Endodermal cell (in vitro differentiated cells): ENCODE measurements around the gene SLC24A3. TPM values are rescaled to one million over a fixed set of nuclear protein-coding genes. Genes with fewer than 3 reads are reported as not detected.

Experiments used
- DNase-seq: peaks from one replicate; pipeline ENCODE4 v3.0.0-alpha.2; 2017
- H3K27ac ChIP-seq: 2 replicates; pipeline ENCODE4 v1.5.1; 2013; ENCODE audit warnings: mild to moderate bottlenecking, low read depth, low read length, moderate library complexity
- H3K27me3 ChIP-seq: 2 replicates; pipeline ENCODE4 v1.6.1; 2013; ENCODE audit warnings: mild to moderate bottlenecking, low read length, moderate library complexity; ENCODE audit not compliant: insufficient read depth, control insufficient read depth, poor library complexity, severe bottlenecking
- H3K36me3 ChIP-seq: 2 replicates; pipeline ENCODE4 v1.7.0; 2013; ENCODE audit warnings: mild to moderate bottlenecking, low read length, moderate library complexity; ENCODE audit not compliant: control insufficient read depth, insufficient read depth
- H3K4me1 ChIP-seq: one replicate; pipeline ENCODE4 v1.7.0; 2013; ENCODE audit warnings: low read length; ENCODE audit not compliant: control insufficient read depth, insufficient read depth
- H3K4me3 ChIP-seq: 2 replicates; pipeline ENCODE4 v1.5.1; 2013; ENCODE audit warnings: mild to moderate bottlenecking, low read length, moderate library complexity
- H3K9ac ChIP-seq: 2 replicates; pipeline ENCODE4 v1.6.1; 2013; ENCODE audit warnings: mild to moderate bottlenecking, low read length, moderate library complexity; ENCODE audit not compliant: poor library complexity, severe bottlenecking; ENCODE audit errors: extremely low read depth
- H3K9me3 ChIP-seq: 2 replicates; pipeline ENCODE4 v1.6.1; 2013; ENCODE audit warnings: mild to moderate bottlenecking, low read length, moderate library complexity; ENCODE audit not compliant: control insufficient read depth
- H3K27ac Mint-ChIP-seq: 2 replicates; pipeline ENCODE4 v1.8.0; 2020; ENCODE audit warnings: mixed read lengths
- H3K27me3 Mint-ChIP-seq: 2 replicates; pipeline ENCODE4 v1.8.0; 2021; ENCODE audit warnings: mild to moderate bottlenecking, mixed read lengths; ENCODE audit not compliant: insufficient read depth
- H3K36me3 Mint-ChIP-seq: 2 replicates; pipeline ENCODE4 v1.8.0; 2020; ENCODE audit warnings: low read depth, mixed read lengths
- H3K4me1 Mint-ChIP-seq: 2 replicates; pipeline ENCODE4 v1.8.0; 2020; ENCODE audit warnings: mixed read lengths
- H3K4me3 Mint-ChIP-seq: 2 replicates; pipeline ENCODE4 v1.8.0; 2020; ENCODE audit warnings: mild to moderate bottlenecking, moderate library complexity, mixed read lengths
- H3K9me3 Mint-ChIP-seq: 2 replicates; pipeline ENCODE4 v1.8.0; 2020; ENCODE audit warnings: mild to moderate bottlenecking, mixed read lengths
- WGBS, 2 experiments: methylation state at CpG; one replicate each; pipeline versions ENCODE4 v1.1.5 to v1.1.7; 2013; ENCODE audit warnings: missing lambda C conversion rate in 2 of 2, mixed read lengths in 1 of 2; ENCODE audit not compliant: insufficient coverage in 1 of 2, insufficient read length in 1 of 2; 5-methylcytosine and 5-hydroxymethylcytosine counted together
- total RNA-seq, 2 donors: library from RNA; stranded (reverse); fragmentation: NEBNext Ultra II Directional in 1 of 2; extraction: Animal tissue kit (Norgen Biotek cat#: 25700) in 1 of 2; gene quantifications; 2 replicates in 1 of 2; 3 replicates in 1 of 2; pipeline ENCODE4 v1.2.1, GENCODE V29; 2021
- TF ChIP-seq, protein P1 (sequence below): fragments of 200-600 bp; sonication (generic); conservative IDR thresholded peaks from 2 replicates; pipeline ENCODE4 v1.5.0; 2021; ENCODE audit warnings: antibody characterized with exemption, mild to moderate bottlenecking

SLC24A3 gene
- total RNA-seq, 2 donors from 2014 or later = 1.5 to 1.8 TPM

DNA sequence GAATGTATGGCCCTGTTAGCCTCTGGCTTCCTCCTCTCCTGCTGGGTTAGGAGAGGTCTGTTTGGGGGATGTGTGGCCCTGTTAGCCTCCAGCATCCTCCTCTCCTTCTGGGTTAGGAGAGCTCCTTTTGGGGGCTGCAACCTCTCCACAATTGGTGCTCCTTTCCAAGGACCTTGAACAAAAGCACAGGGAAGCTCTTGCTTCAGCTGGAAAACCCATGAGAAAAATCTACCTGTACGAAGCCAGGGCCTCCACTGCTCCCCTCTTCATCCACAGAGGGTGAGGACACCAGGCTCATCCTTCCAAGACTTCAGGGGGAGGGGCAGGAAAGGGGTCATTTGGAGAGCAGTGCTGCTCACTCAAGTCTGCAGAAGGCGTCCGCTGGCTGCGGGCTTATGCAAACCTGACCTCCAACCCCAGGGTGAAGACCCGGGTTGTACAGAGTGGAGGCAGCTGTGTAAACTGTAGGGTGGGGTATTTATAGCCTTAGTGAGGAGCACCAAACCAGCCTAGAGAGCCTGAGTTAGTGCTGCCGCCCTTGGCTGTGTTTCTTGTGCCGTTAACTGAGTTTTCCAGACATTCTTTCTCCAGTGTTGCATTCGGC lies 62.1 kb downstream of the SLC24A3 start:
- H3K4me3 ChIP-seq = no peak overlapping the region
- peaks cover 7% of the 10 kb centered on the region for H3K4me1 ChIP-seq
- H3K27me3 ChIP-seq = no peaks in the 10 kb centered on the region
- no peak overlapping the region for H3K9ac ChIP-seq
- Mint-ChIP-seq H3K27me3 (no peaks in the 10 kb centered on the region), H3K36me3 (no peaks in the 10 kb centered on the region), H3K4me3 (no peak overlapping the region), H3K9me3 (no peaks in the 10 kb centered on the region), H3K4me1 (peaks cover 10% of the 10 kb centered on the region), H3K27ac (no peak overlapping the region)
- TF ChIP-seq, protein P1, sequence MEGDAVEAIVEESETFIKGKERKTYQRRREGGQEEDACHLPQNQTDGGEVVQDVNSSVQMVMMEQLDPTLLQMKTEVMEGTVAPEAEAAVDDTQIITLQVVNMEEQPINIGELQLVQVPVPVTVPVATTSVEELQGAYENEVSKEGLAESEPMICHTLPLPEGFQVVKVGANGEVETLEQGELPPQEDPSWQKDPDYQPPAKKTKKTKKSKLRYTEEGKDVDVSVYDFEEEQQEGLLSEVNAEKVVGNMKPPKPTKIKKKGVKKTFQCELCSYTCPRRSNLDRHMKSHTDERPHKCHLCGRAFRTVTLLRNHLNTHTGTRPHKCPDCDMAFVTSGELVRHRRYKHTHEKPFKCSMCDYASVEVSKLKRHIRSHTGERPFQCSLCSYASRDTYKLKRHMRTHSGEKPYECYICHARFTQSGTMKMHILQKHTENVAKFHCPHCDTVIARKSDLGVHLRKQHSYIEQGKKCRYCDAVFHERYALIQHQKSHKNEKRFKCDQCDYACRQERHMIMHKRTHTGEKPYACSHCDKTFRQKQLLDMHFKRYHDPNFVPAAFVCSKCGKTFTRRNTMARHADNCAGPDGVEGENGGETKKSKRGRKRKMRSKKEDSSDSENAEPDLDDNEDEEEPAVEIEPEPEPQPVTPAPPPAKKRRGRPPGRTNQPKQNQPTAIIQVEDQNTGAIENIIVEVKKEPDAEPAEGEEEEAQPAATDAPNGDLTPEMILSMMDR = no peak
- no peaks in the 10 kb centered on the region for H3K9me3 ChIP-seq
- no peak overlapping the region for H3K27ac ChIP-seq
- 90 to 96% methylated on average over 3 to 8 of the region's 8 CpGs for WGBS, 2 experiments
- no peak for DNase-seq
- no peaks in the 10 kb centered on the region for H3K36me3 ChIP-seq

DNA sequence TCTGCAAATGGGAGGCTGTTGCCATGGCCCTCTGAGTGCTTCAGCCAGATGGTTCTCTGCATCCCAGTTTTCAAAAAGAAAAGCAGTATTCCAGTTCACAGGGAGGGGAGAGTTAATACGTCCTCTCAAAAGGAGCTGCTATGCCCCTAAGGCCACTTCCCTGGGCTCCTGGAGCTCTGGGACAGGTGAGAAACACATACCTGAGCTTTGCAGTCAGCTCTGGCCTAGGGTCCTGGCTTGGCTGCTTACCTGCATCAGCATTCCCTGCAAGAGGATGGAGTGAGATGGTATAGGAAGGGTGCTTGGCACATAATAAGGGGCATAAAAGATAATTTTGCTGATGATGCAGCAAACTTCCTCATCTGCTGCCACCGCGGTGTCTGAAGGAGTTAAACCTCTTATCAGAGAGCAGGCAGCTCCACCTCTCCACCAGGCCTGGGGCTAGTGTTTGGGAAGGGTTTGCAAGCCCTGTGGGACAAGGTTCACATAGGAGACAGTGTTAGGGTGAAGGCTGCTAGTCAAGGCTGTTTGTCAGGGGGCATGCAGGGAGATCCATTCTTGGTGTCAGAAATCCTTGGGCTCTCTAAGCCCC lies 62.7 kb downstream of the SLC24A3 start:
- H3K4me1 Mint-ChIP-seq = peaks cover 10% of the 10 kb centered on the region
- WGBS, 2 experiments = 86 to 100% methylated on average over 1 to 3 of the region's 3 CpGs
- Histone ChIP-seq H3K9me3 (no peaks in the 10 kb centered on the region), H3K27me3 (no peaks in the 10 kb centered on the region), H3K36me3 (no peaks in the 10 kb centered on the region), H3K27ac (no peak overlapping the region), H3K4me1 (peaks cover 7% of the 10 kb centered on the region), H3K9ac (no peak overlapping the region), H3K4me3 (no peak overlapping the region)
- H3K4me3 Mint-ChIP-seq = no peak overlapping the region
- H3K36me3 Mint-ChIP-seq = no peaks in the 10 kb centered on the region
- TF ChIP-seq, protein P1 = no peak
- no peak for DNase-seq
- H3K27me3 Mint-ChIP-seq = peaks cover 2% of the 10 kb centered on the region
- no peak overlapping the region for H3K27ac Mint-ChIP-seq
- H3K9me3 Mint-ChIP-seq = no peaks in the 10 kb centered on the region

DNA sequence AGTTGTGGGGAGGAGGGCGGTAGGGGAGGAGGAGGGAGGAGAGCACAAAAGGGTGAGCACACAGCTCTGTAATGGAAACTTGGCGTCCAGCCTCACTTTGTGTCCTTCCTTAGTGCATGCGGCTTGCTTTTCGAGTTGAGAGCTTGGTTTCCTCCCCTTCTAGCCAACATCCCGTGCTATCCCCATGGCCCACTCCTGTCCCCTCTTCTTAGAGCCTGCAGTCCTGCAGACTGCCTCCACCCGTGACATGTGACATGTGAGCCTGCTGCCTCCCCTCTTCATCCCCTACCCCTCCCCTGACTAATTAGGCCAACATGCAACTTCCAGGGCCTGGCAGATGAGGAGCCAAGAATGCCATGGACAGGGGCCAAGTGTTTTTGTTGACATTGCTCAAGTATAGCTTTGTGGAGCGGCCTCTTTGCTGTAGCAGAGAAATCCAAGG lies 63.2 kb downstream of the SLC24A3 start:
- Mint-ChIP-seq H3K4me3 (no peak overlapping the region), H3K4me1 (peaks cover 10% of the 10 kb centered on the region), H3K27me3 (peaks cover 2% of the 10 kb centered on the region), H3K36me3 (no peaks in the 10 kb centered on the region), H3K9me3 (no peaks in the 10 kb centered on the region), H3K27ac (no peak overlapping the region)
- H3K9me3 ChIP-seq = no peaks in the 10 kb centered on the region
- DNase-seq = no peak
- WGBS, 2 experiments = 89% methylated on average over 7 of the region's 7 CpGs; no CpG with 5 or more reads in 1 of the 2 experiments
- no peak overlapping the region for H3K4me3 ChIP-seq
- no peak overlapping the region for H3K9ac ChIP-seq
- no peak overlapping the region for H3K27ac ChIP-seq
- H3K4me1 ChIP-seq = peaks cover 7% of the 10 kb centered on the region
- no peaks in the 10 kb centered on the region for H3K27me3 ChIP-seq
- H3K36me3 ChIP-seq = no peaks in the 10 kb centered on the region
- TF ChIP-seq, protein P1 = no peak
